Keratinocyte (primary cell): Measurements from ENCODE around the gene SH3PXD2B. TPM values are rescaled to one million over a fixed set of nuclear protein-coding genes. Genes with fewer than 3 reads are reported as not detected.

ENCODE experiments used
- DNase-seq: peaks from one replicate; pipeline ENCODE4 v3.0.0-alpha.2; 2011; ENCODE audit warnings: low read depth, missing footprints, low spot score
- FAIRE-seq: peaks from 2 replicates; lab custom pipeline; 2011; peaks lifted over from hg19 to GRCh38; lab: Jason Lieb, UNC
- H2AFZ ChIP-seq: 2 replicates; pipeline ENCODE4 v1.6.0; 2012; ENCODE audit warnings: low read length, control low read depth, inconsistent platforms; ENCODE audit not compliant: control insufficient read depth
- H3K27ac ChIP-seq: 2 replicates; pipeline ENCODE4 v1.5.1; 2011; ENCODE audit warnings: low read length; ENCODE audit not compliant: control insufficient read depth, insufficient read depth
- H3K27me3 ChIP-seq: 3 replicates; pipeline ENCODE4 v1.6.0; 2011; ENCODE audit warnings: low read length; ENCODE audit not compliant: control insufficient read depth, insufficient read depth; ENCODE audit errors: extremely low read depth
- H3K36me3 ChIP-seq, 2 experiments: 2 replicates in 1 of 2; 3 replicates in 1 of 2; pipeline ENCODE4 v1.5.1; 2011; ENCODE audit warnings: low read length in 2 of 2, mild to moderate bottlenecking in 1 of 2; ENCODE audit not compliant: control insufficient read depth in 2 of 2, insufficient read depth in 2 of 2; ENCODE audit errors: extremely low read depth in 1 of 2
- H3K4me1 ChIP-seq: 3 replicates; pipeline ENCODE4 v1.5.1; 2011; ENCODE audit warnings: low read length; ENCODE audit not compliant: control insufficient read depth, insufficient read depth; ENCODE audit errors: extremely low read depth
- H3K4me2 ChIP-seq: 3 replicates; pipeline ENCODE4 v1.6.0; 2011; ENCODE audit warnings: low read depth, low read length; ENCODE audit not compliant: control insufficient read depth, insufficient read depth; ENCODE audit errors: extremely low read depth
- H3K4me3 ChIP-seq, 3 experiments: fragments of 200-600 bp in 1 of 3; sonication (generic) in 1 of 3; 2 replicates in 2 of 3; 3 replicates in 1 of 3; pipeline ENCODE4 v1.5.1; 2011 to 2016; ENCODE audit warnings: low read length in 3 of 3, mild to moderate bottlenecking in 3 of 3, control low read depth in 2 of 3, inconsistent platforms in 1 of 3, low read depth in 1 of 3, mixed read lengths in 1 of 3, mixed run types in 1 of 3, moderate library complexity in 1 of 3; ENCODE audit not compliant: control insufficient read depth in 2 of 3, insufficient read depth in 2 of 3; ENCODE audit errors: extremely low read depth in 1 of 3
- H3K79me2 ChIP-seq: 2 replicates; pipeline ENCODE4 v1.6.0; 2012; ENCODE audit warnings: low read length; ENCODE audit not compliant: control insufficient read depth, insufficient read depth
- H3K9ac ChIP-seq: 3 replicates; pipeline ENCODE4 v1.6.0; 2011; ENCODE audit warnings: low read length; ENCODE audit not compliant: control insufficient read depth, insufficient read depth; ENCODE audit errors: extremely low read depth
- H3K9me1 ChIP-seq: 3 replicates; pipeline ENCODE4 v1.6.0; 2011; ENCODE audit warnings: low read length; ENCODE audit not compliant: control insufficient read depth, insufficient read depth; ENCODE audit errors: extremely low read depth
- H3K9me3 ChIP-seq: 2 replicates; pipeline ENCODE4 v1.5.1; 2012; ENCODE audit warnings: low read depth, low read length; ENCODE audit not compliant: control insufficient read depth
- H4K20me1 ChIP-seq: 3 replicates; pipeline ENCODE4 v1.6.0; 2011; ENCODE audit warnings: low read length; ENCODE audit not compliant: control insufficient read depth, insufficient read depth; ENCODE audit errors: extremely low read depth
- EZH2 ChIP-seq: IDR thresholded peaks from one replicate; pipeline ENCODE4 v1.6.1; 2012; ENCODE audit warnings: inconsistent platforms, mild to moderate bottlenecking, low read length, moderate library complexity
- dilution Hi-C: fragments of 300-500 bp; cut with MboI; formaldehyde crosslinking; loops from one replicate; pipeline ENCODE4 v1.7.0; 2020; ENCODE audit warnings: low sequenced_read_pairs; ENCODE audit not compliant: extremely low pct_ligation_motif_present
- polyA plus RNA-seq, 5 experiments: library from polyadenylated mRNA; depleted of rRNA in 3 of 5; stranded (reverse) in 3 of 5; stranded (forward) in 1 of 5; unstranded in 1 of 5; fragments of >200 nt; gene quantifications; 1 replicate in 1 of 5; 2 replicates in 3 of 5; 3 replicates in 1 of 5; pipeline versions ENCODE4 v1.2.1 to v1.2.3, GENCODE V29; 2011 to 2012; ENCODE audit warnings: missing spikeins in 2 of 5, low read depth in 1 of 5, low replicate concordance in 1 of 5
- TF ChIP-seq, protein P1 (sequence below), 3 experiments: IDR thresholded peaks in 1 of 3; conservative IDR thresholded peaks in 1 of 3; optimal IDR thresholded peaks in 1 of 3; 2 replicates in 2 of 3; 3 replicates in 1 of 3; pipeline versions ENCODE3 to v1.5.1; 2011; ENCODE audit warnings: low read length in 3 of 3, mild to moderate bottlenecking in 3 of 3, moderate library complexity in 2 of 3, control low read depth in 1 of 3, inconsistent platforms in 1 of 3; ENCODE audit not compliant: insufficient read depth in 2 of 3; ENCODE audit errors: extremely low read depth in 1 of 3

Gene SH3PXD2B
- polyA plus RNA-seq, 1 donor (not counting 4 experiments of a cell fraction or from before 2014, with no cell fraction given) = 17.3 TPM

DNA sequence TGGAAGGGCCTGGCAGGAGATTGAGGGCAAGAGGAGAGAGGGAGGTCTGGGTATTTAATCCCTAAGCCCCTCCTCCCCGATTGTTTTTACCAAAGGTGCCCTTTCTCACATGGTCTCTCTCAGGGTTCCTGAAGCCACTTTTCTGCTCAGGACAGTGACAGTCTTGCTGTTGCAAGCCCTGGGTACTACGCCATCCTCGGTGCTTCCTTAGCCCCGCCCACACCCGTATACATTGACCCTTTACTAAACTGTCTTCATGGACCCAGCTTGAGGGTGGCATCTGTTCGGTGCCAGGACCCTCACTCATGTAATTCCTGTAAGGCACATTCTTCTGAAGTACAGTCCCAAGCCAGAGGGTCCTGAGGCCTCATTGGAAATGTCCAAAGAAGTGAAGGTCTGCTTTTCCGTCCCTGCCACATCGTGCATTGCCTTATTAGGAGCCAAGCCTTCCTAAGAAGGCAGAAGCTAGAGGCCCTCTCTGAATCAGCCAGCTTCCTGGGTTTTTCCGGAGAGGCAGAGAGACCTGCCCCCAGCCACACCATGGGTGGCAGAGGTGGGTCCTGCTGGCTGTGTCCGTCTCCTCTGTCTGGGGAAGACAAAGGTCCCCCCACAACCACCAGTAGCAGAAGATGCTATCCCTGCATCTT lies 1.9 kb upstream of the SH3PXD2B start:
- Histone ChIP-seq H4K20me1 (no peaks in the 10 kb centered on the region), H3K9ac (no peak overlapping the region)
- no peak for TF ChIP-seq EZH2
- TF ChIP-seq, protein P1, sequence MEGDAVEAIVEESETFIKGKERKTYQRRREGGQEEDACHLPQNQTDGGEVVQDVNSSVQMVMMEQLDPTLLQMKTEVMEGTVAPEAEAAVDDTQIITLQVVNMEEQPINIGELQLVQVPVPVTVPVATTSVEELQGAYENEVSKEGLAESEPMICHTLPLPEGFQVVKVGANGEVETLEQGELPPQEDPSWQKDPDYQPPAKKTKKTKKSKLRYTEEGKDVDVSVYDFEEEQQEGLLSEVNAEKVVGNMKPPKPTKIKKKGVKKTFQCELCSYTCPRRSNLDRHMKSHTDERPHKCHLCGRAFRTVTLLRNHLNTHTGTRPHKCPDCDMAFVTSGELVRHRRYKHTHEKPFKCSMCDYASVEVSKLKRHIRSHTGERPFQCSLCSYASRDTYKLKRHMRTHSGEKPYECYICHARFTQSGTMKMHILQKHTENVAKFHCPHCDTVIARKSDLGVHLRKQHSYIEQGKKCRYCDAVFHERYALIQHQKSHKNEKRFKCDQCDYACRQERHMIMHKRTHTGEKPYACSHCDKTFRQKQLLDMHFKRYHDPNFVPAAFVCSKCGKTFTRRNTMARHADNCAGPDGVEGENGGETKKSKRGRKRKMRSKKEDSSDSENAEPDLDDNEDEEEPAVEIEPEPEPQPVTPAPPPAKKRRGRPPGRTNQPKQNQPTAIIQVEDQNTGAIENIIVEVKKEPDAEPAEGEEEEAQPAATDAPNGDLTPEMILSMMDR (optimal IDR thresholded peaks at IDR 0.05 in 1 of 3, IDR thresholded peaks at IDR 0.05 in 1 of 3, conservative IDR thresholded peaks at IDR 0.05 in 1 of 3; ENCODE audit: extremely low read depth in 1 of 3, insufficient read depth in 2 of 3, low read length in 3 of 3) = no peak

DNA sequence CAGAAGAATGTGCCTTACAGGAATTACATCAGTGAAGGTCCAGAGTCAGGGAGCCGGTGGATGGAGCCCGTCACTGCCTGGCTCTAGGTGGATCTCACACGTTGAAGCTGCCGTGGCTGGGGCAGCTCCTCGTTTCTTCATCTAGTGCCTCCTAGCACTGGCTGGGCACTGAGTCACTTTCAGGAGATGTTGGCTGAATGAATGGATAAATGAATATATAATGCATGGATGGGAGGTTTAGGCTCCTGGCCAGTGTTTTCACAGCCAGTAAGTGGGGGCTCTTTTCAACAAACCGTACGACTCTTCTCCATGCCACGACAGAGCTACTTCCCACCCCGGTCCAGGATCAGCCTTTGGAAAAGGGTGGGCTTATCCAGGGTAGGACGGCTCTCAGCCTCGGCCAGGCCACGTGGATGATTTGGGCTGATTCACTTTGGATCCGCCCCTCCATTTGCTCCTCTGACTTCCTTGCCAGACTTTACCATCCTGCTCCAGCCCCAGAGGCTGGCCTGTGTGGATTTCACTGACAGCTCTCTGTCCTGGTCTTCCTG lies 1.3 kb upstream of the SH3PXD2B start:
- no peaks in the 10 kb centered on the region for H3K9me3 ChIP-seq
- peaks cover 5% of the 10 kb centered on the region for H4K20me1 ChIP-seq
- H3K9me1 ChIP-seq = peaks cover 8% of the 10 kb centered on the region
- dilution Hi-C loops = no loop called here
- peaks cover 32% of the 10 kb centered on the region for H3K4me1 ChIP-seq
- no peak overlapping the region for H3K27ac ChIP-seq
- TF ChIP-seq, protein P1 (optimal IDR thresholded peaks at IDR 0.05 in 1 of 3, IDR thresholded peaks at IDR 0.05 in 1 of 3, conservative IDR thresholded peaks at IDR 0.05 in 1 of 3; ENCODE audit: extremely low read depth in 1 of 3, insufficient read depth in 2 of 3, low read length in 3 of 3) = no peak
- no peak for TF ChIP-seq EZH2
- H2AFZ ChIP-seq = no peak overlapping the region
- no peak overlapping the region for H3K4me2 ChIP-seq
- H3K79me2 ChIP-seq = peaks cover 9% of the 10 kb centered on the region
- DNase-seq = no peak
- H3K4me3 ChIP-seq = no peak overlapping the region
- H3K36me3 ChIP-seq = no peaks in the 10 kb centered on the region
- no peak overlapping the region for H3K9ac ChIP-seq
- FAIRE-seq = no peak
- no peaks in the 10 kb centered on the region for H3K27me3 ChIP-seq

More for the DNA sequence above, 1.9 kb upstream of the SH3PXD2B start:
- FAIRE-seq (no peak), DNase-seq (no peak)
- H3K36me3 ChIP-seq = no peaks in the 10 kb centered on the region
- no peaks in the 10 kb centered on the region for H3K9me3 ChIP-seq
- no peak overlapping the region for H3K4me2 ChIP-seq
- H3K4me3 ChIP-seq = no peak overlapping the region
- dilution Hi-C loops = no loop called here
- no peak overlapping the region for H2AFZ ChIP-seq
- H3K27me3 ChIP-seq = no peaks in the 10 kb centered on the region
- peaks cover 4% of the 10 kb centered on the region for H3K9me1 ChIP-seq
- no peak overlapping the region for H3K27ac ChIP-seq
- H3K79me2 ChIP-seq = peaks cover 8% of the 10 kb centered on the region
- H3K4me1 ChIP-seq = peaks cover 32% of the 10 kb centered on the region
